ENCODE measurements around the gene NPPC.

GRCh38 chr2:231909631-231910030 lies 16.6 kb downstream of the NPPC start:
- TF ChIP-seq CTCF (IDR thresholded peaks at IDR 0.05; ENCODE audit: low read length) (no peak), EZH2 (IDR thresholded peaks at IDR 0.05; ENCODE audit: borderline replicate concordance, low read length) (no peak)

Data from OCI-LY1 (cell line).